Sigmoid colon (tissue), 7 donors: ENCODE results near the gene DPP6. TPM values are rescaled to one million over a fixed set of nuclear protein-coding genes. Genes with fewer than 3 reads are reported as not detected.

Experiments used
- DNase-seq: peaks from one replicate; pipeline ENCODE4 v3.0.0-alpha.2; 2019
- H3K27ac ChIP-seq, 4 donors: fragments of 200-600 bp; sonication (generic); one replicate each; pipeline ENCODE4 v1.5.1; 2016 to 2019; ENCODE audit warnings: mild to moderate bottlenecking in 1 of 4
- H3K27me3 ChIP-seq, 3 donors: fragments of 200-600 bp; sonication (generic); one replicate each; pipeline ENCODE4 v1.5.1; 2019; ENCODE audit warnings: mild to moderate bottlenecking in 1 of 3
- H3K36me3 ChIP-seq, 4 donors: fragments of 200-600 bp; sonication (generic); one replicate each; pipeline ENCODE4 v1.5.1; 2016 to 2019
- H3K4me1 ChIP-seq, 4 donors: fragments of 200-600 bp; sonication (generic); one replicate each; pipeline ENCODE4 v1.5.1; 2017 to 2019
- H3K4me3 ChIP-seq, 4 donors: fragments of 200-600 bp; sonication (generic); one replicate each; pipeline ENCODE4 v1.5.1; 2017 to 2019; ENCODE audit warnings: mild to moderate bottlenecking in 2 of 4, moderate library complexity in 1 of 4
- H3K9me3 ChIP-seq, 4 donors: fragments of 200-600 bp in 3 of 4; sonication (generic) in 3 of 4; one replicate each; pipeline versions ENCODE4 v1.5.1 to v1.6.1; 2013 to 2019
- CTCF ChIP-seq, 4 experiments: fragments of 450-650 bp in 3 of 4; fragments of 200-600 bp in 1 of 4; IDR thresholded peaks; one replicate each; pipeline ENCODE4 v1.5.1; 2016 to 2019; ENCODE audit warnings: antibody characterized with exemption in 4 of 4, mild to moderate bottlenecking in 3 of 4, moderate library complexity in 2 of 4
- EP300 ChIP-seq, 4 donors: sonication (generic); formaldehyde crosslinking; IDR thresholded peaks; one replicate each; pipeline ENCODE4 v1.6.1; 2017; ENCODE audit warnings: antibody characterized with exemption in 4 of 4
- POLR2A ChIP-seq, 2 donors: fragments of 450-650 bp; IDR thresholded peaks; one replicate each; pipeline ENCODE4 v1.6.1; 2016; ENCODE audit warnings: antibody characterized with exemption in 2 of 2, mild to moderate bottlenecking in 2 of 2, moderate library complexity in 2 of 2
- POLR2AphosphoS5 ChIP-seq, 4 donors: sonication (generic); formaldehyde crosslinking; IDR thresholded peaks; one replicate each; pipeline ENCODE4 v1.6.1; 2017; ENCODE audit warnings: antibody characterized with exemption in 4 of 4
- WGBS, 2 donors: extraction: QIAGEN DNeasy Blood & Tissue Kit; methylation state at CpG; one replicate each; pipeline ENCODE4 v1.1.7; 2013; 5-methylcytosine and 5-hydroxymethylcytosine counted together
- intact Hi-C: fragments of 100-400 bp; cut with DNase I; formaldehyde crosslinking; loops from one replicate; pipeline ENCODE4 v1.15.1; 2023
- polyA plus RNA-seq, 3 donors: library from polyadenylated mRNA; stranded (reverse); fragments of 200-250 nt; gene quantifications; one replicate each; pipeline ENCODE4 v1.2.3, GENCODE V29; 2013
- total RNA-seq, 4 donors: library from RNA; depleted of rRNA; stranded (reverse); fragments of >200 nt; gene quantifications; one replicate each; pipeline ENCODE4 v1.1.0, GENCODE V29; 2016
- donor health status: healthy with polysubstance abuse.
- donor health status: Bipolar disorder and iron deficiency.
- donor health status: healthy.

DPP6 gene
- total and polyA plus RNA-seq, 7 donors = 1.2 to 53.2 (median 41.0) TPM; not detected in 1

DNA sequence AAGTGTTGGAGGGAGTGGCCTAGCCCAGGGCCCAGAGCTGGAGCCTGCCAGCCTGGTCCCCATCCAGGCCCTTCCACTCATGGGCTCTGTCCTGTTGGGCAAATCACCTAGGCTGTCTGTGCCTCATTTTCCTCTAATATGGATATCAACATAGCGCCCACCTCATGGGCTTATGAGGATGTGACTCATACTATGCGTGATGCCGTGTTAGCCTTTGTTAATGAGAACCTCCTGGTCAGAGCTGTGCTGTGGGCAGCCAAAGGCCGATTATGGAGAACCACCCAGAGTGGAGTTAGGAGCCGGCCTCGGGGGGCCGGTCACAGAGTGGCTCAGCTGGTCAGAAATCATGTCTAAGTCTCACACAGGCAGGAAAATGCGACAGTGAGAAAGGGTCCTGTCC is 644.4 kb downstream of the DPP6 start:
- Histone ChIP-seq H3K4me3 (no peak overlapping the region), H3K27ac (no peak overlapping the region), H3K9me3 (no peaks in the 10 kb centered on the region), H3K36me3 (no peaks in the 10 kb centered on the region), H3K27me3 (no peaks in the 10 kb centered on the region), H3K4me1 (no peaks in the 10 kb centered on the region)
- 93 to 95% methylated on average over 8 of the region's 8 CpGs for WGBS, 2 donors
- DNase-seq = no peak
- intact Hi-C loops = no loop called here
- no peak for TF ChIP-seq CTCF (IDR thresholded peaks at IDR 0.05)
- no peak for TF ChIP-seq POLR2A (IDR thresholded peaks at IDR 0.05)
- TF ChIP-seq EP300 (IDR thresholded peaks at IDR 0.05) = no peak
- no peak for TF ChIP-seq POLR2AphosphoS5 (IDR thresholded peaks at IDR 0.05)

DNA sequence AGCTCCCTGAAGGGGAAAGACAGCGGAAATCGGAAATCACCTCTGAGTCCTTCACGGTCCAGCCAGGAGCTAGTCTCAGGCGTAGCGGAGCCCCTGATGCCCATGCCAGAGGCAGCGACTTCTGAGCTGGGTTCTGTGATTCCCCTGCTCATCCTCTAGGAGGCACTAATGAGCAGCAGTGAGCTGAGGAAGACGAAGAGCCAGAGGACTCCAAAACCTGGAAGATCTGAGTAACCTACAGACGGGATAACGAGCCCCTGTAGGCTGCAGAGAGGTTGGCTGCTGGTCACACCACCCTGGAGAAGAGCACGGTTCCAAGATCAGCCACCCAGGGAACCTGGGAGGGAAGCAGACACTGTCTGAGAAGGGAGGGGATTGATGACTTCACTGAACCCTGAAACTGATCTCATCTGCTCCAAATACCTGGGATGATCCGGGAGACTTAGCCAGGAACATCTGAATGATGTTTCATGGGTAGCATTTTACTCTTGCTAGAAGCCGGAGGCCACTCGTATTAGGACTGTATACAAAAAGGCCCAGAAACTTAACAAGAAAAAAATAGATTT is 646.6 kb downstream of the DPP6 start:
- intact Hi-C loops = no loop called here
- H3K27me3 ChIP-seq = no peaks in the 10 kb centered on the region
- no peaks in the 10 kb centered on the region for H3K36me3 ChIP-seq
- H3K4me1 ChIP-seq = no peaks in the 10 kb centered on the region
- H3K4me3 ChIP-seq = no peak overlapping the region
- no peak for DNase-seq
- no peaks in the 10 kb centered on the region for H3K9me3 ChIP-seq
- no peak overlapping the region for H3K27ac ChIP-seq
- WGBS, 2 donors = 62 to 87% methylated on average over 13 of the region's 13 CpGs
- TF ChIP-seq POLR2AphosphoS5 (IDR thresholded peaks at IDR 0.05) = no peak
- TF ChIP-seq POLR2A (IDR thresholded peaks at IDR 0.05) = no peak
- TF ChIP-seq EP300 (IDR thresholded peaks at IDR 0.05) = no peak
- TF ChIP-seq CTCF (IDR thresholded peaks at IDR 0.05) = no peak

DNA sequence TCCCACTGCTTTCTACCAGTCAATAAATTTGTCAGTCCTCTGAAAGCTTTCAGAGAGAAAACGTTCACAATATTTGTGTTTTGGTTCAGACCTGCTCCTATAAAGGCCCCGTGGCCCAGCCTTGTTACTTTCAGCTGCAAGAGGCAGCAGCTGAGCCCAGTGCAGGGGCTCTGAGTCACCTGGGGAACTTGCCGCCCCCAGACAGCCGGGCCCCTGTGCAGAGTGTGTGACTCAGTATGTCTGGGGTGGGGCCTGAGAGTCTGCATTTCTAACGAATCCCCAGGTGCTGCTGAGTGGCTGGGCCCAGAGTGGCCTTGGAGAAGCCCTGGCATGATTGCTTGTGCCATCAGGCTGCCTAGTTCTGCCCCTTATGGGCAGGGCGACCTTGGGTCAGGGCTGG is 647.2 kb downstream of the DPP6 start:
- Histone ChIP-seq H3K4me3 (no peak overlapping the region), H3K36me3 (no peaks in the 10 kb centered on the region), H3K27ac (no peak overlapping the region), H3K4me1 (no peaks in the 10 kb centered on the region), H3K9me3 (no peaks in the 10 kb centered on the region), H3K27me3 (no peaks in the 10 kb centered on the region)
- no peak for TF ChIP-seq POLR2AphosphoS5 (IDR thresholded peaks at IDR 0.05)
- TF ChIP-seq CTCF (IDR thresholded peaks at IDR 0.05) = no peak
- no peak for TF ChIP-seq EP300 (IDR thresholded peaks at IDR 0.05)
- no peak for TF ChIP-seq POLR2A (IDR thresholded peaks at IDR 0.05)
- no peak for DNase-seq
- 59 to 61% methylated on average over 6 of the region's 6 CpGs for WGBS, 2 donors
- intact Hi-C loops = no loop called here

GRCh38 chr7:154709840-154710520 is 657.8 kb downstream of the DPP6 start:
- Histone ChIP-seq H3K36me3 (no peaks in the 10 kb centered on the region), H3K4me3 (no peak overlapping the region), H3K27ac (no peak overlapping the region), H3K4me1 (no peaks in the 10 kb centered on the region), H3K27me3 (no peaks in the 10 kb centered on the region), H3K9me3 (peaks cover 0 to 3% (median 0%) of the 10 kb centered on the region in 4 donors)
- intact Hi-C loops = no loop called here
- TF ChIP-seq CTCF (IDR thresholded peaks at IDR 0.05) (no peak), EP300 (IDR thresholded peaks at IDR 0.05) (no peak), POLR2AphosphoS5 (IDR thresholded peaks at IDR 0.05) (no peak), POLR2A (IDR thresholded peaks at IDR 0.05) (no peak)
- 56 to 73% methylated on average over 6 of the region's 6 CpGs for WGBS, 2 donors
- no peak for DNase-seq
